ENCODE results near the gene PRR33.

PRR33 gene

DNA sequence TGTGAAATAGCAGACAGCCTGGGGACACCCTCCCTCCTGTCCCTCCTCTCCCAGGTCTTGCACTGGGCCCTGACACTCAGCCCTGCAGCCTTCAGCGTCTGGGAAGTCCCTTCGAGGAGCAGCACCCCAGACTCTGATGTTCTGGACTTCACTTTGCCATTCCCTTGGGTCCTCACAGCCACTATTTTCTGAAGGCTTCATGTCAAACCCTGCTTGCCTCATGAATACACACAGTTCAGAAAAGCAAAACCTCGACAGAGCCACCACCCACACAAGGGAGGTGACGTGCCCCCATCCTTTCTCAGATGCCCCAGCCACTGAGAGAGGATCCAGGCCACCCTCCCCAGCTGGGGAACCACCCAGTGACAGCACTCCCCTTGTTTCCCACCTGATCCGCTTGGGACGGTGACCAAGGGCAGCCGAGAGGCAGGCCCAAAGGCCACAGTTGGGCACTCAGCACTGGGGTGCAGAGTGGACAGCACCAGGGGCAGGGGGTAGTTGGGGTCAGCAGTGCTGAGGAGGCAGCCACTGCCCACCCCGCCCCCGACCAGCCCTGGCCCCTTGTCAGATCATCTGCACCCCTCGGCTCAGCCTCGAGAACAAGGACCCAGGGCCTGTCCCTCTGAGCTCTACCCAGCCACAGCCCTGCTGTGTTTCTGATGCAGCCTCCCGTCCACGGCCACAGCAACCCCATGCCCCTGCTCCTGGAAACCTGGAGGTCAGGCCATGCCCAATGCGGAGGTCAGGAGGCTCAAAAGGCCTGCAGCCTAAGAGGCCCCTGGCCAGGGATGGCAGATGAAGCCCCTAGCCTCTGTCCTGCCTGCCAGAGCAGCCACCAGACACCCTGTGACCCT lies 24.7 kb upstream of the PRR33 start:
- DNase-seq = no peak

DNA sequence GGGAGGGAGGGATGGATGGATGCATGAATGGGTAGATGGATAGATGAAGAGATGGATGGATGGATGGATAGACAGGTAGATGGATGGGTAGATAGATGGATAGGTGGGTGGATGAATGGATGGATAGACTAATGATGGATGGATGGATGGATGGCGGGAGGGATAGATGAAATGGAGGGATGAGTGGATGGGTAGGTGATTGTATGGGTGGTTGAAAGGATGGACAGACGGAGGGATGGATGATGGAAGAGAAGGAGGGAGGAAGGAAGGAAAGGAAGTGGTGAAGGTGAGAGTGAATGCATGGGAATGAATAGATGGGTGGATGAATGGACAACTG lies 24.1 kb upstream of the PRR33 start:
- DNase-seq = no peak

DNA sequence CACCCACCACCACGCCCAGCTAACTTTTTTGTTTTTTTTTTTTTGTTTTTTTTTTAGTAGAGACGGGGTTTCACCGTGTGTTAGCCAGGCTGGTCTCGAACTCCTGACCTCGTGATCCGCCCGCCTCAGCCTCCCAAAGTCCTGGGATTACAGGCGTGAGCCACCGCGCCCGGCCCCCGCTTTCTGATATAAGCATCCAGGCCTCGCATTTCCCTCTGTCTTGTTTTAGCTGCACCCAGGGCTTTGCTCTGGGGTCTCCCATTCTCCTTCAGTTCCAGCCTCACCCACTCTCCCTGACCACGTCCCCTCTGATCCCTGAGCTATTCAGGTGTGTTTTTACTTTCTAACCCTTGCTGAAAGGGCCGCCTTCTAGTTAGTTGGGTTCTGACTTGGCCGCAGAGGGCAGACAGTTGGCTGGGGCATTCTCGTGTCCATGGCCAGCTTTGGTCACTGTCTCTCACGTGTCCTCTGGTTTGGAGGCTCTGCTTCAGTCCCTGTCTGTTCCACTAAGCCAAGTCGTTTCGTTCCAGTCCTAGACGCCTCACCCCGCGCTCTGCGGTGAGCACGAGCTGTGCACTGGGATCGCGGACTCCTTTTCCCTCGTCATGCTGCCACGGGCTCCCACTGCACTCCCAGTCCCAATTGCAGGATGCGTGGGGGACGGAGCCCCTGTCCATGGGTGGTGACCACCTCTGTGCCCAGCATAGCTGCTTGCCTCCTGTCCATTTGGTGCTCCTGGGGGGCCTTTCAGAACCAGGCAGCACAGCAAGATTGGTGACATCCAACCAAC lies 21.8 kb upstream of the PRR33 start:
- DNase-seq = no peak

DNA sequence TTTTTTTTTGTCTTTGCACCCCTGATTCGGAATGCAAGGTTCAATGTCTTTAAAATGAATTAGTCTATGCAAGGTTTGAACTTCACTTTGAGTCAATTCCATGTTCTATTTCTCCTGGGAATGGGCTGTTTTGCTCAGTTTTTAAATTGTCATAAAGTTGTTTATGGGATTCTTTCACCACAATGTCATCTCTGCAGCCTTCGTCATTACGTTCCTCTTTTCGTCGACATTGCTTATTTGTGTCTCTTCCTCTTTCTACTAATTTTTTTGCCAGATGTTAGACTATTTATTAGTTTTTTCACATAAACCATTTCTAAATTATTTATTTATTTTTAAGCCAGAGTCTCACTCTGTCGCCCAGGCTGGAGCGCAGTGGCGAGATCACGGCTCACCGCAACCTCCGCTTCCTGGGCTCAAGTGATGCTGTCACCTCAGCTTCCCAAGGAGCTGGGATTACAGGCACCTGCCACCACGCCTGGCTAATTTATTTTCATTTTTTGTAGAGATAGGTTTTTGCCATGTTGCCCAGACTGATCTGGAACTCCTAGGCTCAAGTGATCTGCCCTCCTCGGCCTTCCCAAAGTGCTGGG lies 20.7 kb upstream of the PRR33 start:
- no peak for DNase-seq

DNA sequence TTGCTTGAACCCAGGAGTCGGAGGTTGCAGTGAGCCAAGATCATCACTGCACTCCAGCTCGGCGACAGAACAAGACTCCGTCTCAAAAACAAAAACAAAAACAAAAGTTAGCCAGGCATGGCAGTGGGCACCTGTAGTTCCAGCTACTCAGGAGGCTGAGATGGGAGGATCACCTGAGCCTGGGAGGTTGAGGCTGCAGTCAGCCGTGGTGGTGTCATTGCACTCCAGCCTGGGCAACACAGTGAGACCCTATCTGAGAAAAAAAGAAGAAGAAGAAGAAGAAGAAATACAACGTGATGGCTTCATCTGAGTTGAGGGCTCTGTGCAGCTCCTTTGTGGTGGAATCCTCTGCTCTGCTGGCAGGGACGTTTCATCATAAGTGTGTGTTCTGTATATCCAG lies 17.8 kb upstream of the PRR33 start:
- DNase-seq = no peak

DNA sequence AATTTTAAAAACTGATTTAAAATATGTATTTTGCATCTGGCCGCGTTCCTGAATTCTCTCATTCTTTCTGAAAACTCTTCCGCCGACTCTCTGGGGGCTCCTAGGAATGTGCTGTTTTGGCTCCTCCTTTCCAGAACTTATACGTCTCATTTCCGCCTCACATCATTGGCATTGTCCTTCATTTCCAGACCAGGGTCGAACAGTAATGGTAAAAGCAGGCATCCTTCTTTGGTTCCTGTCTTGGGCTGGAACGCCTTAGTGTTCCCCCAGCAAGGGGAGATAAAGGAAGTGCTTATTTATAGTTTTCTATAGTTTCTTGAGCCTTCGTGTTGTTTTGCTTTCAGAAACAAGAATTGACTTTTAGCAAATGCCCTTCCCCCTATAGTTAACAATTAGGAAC lies 16.9 kb upstream of the PRR33 start:
- DNase-seq = no peak

DNA sequence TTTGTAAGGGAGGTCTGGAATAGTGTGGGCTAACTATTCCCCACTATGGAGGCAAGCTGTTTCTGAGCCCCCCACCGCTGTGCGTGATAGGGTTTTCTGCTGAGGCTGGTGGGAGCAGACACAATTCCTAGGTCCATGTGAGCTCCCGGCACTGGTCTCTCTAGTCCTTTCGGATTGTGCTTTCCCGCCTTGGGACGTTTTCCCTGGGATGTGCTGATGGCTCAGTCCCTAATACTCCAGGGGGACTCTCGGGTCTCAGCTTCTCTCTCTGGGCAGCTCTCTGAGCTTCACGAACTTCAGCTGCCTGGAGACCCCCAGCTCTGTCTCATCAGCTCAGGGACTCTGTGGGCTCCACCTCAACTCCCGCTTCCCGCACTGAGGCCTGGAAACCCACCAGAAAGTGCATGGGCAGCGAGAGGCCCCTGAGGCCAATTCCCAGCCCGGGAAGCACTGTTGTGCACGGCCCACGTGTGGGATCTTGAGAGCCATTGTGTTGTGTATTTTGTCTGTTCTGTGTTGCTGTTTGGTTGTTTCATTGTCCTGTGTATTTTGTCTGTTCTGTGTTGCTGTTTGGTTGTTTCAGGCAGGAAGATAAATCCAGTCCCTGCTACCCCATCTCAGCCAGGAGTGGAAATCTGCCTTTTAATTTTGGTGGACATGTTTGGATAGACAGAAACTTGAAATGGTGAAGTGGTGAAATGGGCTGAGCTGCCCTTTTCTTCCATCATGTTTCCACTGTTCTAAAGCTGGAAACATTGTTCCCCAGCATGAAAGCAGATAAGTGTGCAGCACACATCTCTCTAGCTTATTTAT lies 15.1 kb upstream of the PRR33 start:
- DNase-seq = no peak

DNA sequence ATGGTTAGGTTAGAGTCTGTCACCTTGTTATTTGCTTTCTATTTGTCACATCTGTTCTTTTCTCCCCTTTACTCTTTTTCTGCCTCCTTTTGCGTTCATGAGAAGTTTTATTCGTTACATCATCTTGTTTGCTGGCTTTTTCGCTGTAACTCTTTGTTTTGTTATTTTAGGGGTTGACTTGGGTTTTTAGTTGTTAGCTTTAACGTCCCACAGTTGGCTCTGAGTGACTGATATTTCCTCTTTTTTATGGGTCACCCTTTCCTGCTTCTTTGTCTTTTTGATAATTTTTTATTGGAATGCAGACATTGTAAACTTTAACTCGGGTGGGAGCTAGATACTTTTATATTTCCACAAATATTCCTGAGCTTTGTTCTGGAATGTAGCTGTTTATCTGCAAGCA lies 14.5 kb upstream of the PRR33 start:
- DNase-seq = no peak

DNA sequence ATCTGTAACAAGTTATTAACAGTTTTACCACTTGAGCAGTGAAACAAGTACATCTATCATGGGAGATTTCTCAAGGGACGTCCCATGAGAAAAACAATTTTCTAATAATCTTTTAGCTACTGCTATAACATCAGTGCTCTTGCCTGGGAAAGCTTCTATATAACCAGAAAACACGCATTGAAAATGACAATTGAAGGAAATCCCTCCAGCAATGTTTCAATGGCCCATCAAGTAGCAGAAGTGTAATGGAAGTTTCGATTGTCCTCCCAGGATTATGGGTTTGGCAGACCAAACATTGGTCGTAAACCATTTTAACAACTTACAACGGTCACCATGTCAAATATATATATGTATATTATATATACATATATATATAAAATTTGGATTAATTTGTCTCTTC lies 8.0 kb upstream of the PRR33 start:
- no peak for DNase-seq

DNA sequence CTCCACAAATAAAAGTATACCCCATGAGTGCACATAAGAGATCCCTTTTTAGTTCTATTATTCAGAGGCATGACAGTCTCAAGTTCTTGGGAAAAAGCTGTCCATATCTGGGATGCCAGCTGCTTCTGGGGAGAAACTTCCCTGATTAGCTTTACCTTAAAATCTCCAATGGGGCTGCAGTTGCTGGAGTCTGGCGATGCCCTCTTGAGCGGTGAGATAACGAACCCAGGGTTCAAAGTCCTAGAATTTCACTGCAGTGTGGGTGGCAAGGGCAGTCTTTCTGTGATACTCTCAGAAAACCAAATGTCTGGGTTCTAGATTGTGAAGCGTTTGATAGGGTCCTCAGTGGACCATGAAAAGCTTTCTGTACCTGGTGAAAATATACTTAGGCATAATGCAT lies 7.4 kb upstream of the PRR33 start:
- DNase-seq = no peak

DNA sequence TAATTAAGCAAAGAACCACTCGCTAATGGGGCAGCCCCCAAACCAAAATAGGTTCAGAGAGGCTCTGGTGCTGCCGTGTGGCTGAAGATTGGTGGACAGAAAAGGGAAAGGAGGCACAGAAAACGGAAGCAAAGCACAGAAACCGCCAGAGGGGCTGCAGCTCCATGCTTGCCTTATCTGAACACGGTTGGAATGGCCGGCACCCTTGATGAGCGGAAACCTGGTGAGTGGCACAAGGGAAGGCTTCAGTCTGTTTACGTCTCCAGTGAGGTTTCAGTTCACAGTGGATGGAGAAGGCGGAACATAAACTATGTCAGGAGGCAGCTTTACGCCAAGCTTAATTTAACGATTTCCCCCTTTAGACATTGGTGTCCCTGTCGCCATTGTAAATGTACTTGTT lies 5.2 kb upstream of the PRR33 start:
- no peak for DNase-seq

DNA sequence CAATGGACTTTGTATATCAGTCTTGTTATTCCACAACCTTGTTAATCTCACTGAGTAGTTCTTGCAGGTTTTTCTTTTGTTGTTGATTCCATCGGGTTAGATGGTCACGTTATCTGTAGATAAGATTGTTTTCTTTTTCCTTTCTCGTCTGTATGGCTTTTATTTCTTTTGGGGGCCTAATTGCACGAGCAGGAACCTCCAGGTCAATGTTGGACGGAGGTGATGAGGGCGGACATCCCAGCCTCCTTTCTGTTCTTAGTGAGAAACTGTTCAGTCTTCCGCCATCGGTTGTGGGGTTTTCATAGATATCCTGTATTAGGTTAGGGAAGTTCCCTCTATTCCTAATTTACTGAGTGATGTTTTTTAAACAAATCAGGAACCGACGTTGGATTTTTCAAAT lies 4.8 kb upstream of the PRR33 start:
- DNase-seq = no peak

DNA sequence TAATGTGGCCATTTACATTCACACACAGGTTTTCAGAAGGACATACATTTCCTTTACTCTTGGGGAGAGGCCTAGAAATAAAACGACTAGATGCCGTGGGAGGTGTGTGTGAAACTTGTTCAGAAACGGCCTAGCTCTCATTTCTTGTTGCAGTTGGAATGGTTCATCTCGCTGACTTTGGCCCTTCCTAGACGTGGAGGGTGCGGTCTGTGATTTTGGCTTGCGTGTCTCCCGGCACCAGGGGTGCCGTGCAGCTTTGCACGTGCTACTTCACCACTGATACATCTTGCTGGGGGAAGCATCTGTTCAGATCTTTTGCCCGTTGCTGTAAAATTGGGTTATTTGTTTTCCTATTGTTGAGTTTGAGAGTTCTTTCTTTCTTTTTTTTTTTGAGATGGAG lies 3.1 kb upstream of the PRR33 start:
- DNase-seq = no peak

DNA sequence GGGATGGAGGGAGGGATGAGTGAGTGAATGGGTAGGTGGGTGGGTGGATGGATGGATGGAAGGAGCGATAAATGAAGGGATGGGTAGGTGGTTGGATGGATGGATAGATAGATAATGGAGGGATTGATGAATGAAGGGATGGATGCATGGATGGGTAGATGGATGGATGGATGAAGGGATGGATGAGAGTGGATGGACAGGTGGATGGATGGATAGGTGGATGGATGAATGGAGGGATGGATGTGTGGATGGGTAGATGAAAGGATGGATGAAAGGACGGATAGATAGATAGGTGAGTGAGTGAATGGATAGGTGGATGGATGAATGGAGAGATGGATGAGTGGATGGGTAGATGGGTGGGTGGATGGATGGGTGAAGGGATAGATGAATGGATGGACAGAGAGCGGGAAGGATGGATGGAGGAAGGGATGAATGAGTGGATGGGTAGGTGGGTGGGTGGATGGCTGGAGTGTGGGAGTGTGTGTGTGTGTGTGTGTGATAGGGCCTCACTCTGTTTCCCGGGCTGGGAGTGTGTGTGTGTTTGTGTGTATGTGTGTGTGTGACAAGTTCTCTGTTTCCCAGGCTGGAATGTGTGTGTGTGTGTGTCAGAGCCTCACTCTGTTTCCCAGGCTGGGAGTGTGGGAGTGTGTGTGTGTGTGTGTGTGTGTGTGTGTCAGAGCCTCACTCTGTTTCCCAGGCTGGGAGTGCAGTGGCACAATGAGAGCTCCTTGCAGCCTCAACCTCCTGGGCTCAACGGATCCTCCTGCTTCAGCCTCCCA lies 2.1 kb upstream of the PRR33 start:
- no peak for DNase-seq

DNA sequence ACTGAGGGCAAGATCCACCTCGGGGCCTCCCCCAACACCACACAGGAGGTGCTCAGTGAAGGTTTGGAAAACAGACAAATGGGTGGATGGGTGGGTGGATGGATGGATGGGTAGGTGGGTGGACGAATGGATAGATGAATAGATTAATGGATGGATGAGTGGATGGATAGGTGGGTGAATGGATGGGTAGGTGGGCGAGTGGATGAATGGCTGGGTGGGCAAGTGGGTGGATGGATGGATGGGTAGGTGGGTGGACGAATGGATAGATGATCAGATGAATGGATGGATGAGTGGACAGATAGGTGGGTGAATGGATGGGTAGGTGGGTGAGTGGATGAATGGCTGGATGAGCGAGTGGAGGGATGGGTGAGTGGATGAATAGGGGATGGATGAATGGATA lies 863 bp upstream of the PRR33 start:
- DNase-seq = no peak

DNA sequence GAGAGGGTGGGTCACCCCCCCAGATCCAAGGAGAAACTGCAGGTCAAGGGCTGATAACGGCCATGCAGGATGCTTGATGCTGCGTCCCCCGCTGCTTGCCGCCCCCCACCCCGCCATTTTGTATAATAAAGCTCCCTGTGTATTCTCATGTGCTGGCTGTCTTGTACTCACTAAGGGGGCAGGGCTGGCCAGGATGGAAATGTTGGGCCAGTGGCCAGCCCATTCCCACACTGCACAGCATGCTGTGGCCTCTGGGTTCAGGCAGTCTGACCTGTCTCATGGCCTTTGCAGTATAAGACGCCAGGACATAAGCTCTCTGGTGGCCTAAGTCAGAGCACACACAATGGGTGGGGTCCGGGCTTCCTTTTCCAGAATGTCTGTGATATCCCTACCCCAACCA lies 421 bp upstream of the PRR33 start:
- DNase-seq = no peak

DNA sequence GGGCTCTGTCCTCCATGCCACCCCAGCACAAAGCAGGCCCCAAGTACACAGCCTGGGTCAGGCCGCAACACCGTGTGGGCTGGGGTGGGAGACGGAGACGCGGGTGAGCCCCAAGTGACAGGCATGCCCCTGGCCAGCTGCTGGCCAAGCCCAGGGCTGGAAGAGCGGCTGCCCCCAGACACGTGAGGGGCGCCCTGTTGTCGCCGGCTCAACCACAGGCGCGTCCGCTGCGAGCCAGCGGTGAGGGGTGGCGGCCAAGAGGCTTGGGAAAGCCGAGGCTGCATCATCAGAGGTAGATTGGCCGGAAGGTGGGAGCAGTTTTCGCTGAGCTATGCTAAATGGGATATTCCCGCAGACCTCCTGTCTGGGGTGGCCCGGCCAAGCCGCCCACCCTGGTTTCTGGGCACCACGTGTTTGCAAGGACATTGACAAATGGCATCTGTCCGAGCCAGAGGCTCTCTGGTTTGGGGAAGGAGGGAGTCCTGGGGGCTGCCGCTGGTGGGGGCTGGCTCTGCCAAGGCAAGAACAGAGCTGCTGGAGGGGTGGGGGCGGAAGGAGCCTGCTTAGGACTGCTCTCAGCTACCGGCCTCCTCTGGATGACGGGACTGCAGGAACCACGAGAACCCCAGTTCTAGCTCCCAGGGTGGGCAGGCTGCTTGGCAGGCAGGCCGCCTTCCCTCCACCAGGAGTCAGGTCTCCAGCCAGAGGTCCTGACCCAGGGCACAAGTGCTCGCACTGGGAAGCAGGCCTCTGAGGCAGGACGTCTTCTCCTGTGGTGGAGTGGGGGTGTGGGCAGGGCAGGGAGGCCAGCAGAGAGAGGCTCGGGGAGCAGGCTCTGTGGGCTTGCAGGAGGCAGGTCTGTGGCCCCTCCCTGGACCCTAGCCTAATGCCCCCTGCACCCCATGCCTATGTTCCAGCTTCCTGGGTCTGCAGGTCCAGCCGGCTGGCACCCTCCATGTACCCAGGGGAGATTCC lies 552 bp downstream of the PRR33 start:
- DNase-seq = no peak

DNA sequence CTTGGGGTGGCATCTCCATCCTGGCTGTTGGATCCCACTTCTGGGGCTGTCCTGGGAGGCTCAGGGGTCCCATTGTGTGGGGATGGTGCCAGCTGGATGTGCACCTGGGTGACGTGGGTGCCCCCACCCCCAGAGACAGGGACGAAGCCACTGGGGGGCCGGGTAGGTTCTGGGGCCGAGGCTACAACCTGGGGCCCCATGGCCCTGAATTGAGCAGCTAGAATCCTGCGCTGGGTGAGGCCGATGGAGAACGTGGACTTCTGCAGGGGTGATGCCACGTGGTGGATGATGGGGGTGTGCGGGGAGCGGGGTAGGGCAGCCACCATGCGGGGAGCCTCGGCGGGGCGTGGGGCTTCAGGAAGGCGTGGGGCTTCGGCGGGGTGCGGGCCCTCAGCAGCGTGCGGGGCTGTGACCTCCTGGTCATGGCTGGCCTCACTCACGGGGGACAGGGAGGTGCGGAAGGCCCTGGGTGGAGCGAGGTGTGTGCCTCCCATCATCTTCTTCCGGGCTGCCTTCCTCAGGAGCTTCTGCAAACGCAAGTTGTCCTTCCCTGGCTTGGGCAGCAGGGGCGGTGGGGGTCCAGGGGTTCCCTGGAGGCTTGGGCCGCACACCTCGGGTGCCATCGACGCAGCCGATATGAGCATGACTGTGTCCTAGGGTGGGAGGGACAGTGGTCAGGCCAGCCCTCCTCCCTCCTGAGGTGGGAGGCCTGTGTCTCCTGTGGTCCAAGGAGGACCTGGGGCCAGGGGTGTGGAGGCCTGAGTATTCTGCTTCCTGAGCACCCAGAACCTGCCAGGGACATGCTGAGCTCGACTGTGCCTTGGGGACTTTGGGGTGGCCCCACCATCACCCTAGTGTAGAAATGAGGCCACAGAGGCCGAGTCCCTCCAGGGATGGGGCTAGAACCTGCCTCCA lies 1.5 kb downstream of the PRR33 start:
- no peak for DNase-seq

DNA sequence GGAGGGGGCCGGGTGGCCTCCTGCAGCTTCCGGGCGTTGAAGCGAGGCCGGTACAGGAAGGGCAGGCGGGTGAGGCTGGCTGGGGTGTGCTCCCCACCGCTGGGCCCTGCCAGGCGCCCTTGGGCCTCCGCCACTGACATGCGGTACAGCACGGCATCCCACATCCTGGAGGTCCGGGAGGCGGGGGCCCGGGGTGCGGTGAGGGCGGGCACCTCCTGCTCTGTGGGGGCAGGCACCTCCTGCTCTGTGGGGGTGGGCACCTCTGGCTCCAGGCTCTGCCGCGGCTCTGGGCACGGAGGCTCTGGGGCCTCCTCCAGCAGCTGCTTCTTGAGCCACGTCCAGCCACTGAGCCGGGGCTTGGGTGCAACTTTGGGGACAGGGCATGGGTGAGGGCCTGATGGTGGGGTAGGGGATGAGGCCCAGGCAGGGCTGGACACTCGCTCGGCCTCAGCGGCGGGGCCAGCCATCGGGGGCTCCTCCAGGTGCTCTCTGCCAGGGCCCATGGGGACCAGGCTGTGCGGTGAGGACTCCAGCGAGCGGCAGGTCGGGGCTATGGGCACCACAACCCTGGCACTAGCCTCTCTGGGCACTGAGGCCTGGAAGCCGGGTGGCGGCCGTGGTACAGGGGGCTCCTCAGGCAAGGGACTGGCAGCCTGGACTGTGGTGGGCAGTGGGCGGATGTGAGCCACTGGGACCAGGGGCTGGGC lies 2.3 kb downstream of the PRR33 start:
- peak in 4 of 5 experiments; percentile 40 to 95 (median 78) for DNase-seq

Data from T-helper 2 cell (primary cell).